KG1 (cell line): Measurements from ENCODE around the gene SLC7A5.
"Not testable (repeated sequence)": the region's sequence is repeated elsewhere in the genome, so short reads cannot be mapped to it uniquely, and the experiment has no call there.

Source experiments
- DNase-seq: peaks from one replicate; lab custom pipeline; 2025; lab: John Stamatoyannopoulos, UW

Gene SLC7A5

DNA sequence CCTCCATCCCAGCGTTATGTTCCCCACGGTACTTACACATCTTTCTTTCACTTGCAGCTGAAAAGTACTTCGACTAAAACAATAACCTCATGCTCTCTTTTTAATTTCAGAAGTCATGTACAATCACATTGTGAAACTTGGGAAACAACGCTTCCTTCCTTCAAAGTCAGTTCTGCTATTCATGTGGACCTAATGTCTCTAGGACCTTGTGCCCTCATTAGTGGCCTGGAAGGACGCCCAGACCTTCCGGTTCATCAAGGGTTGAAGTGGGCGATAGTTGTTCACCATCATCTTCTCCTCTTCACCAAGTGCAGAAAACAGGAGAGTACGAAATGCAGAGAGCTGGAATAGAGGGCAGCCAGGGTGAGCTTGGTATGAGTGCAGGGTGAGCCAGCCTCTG, 18.6 kb upstream of the SLC7A5 start:
- DNase-seq, result not testable (repeated sequence)

DNA sequence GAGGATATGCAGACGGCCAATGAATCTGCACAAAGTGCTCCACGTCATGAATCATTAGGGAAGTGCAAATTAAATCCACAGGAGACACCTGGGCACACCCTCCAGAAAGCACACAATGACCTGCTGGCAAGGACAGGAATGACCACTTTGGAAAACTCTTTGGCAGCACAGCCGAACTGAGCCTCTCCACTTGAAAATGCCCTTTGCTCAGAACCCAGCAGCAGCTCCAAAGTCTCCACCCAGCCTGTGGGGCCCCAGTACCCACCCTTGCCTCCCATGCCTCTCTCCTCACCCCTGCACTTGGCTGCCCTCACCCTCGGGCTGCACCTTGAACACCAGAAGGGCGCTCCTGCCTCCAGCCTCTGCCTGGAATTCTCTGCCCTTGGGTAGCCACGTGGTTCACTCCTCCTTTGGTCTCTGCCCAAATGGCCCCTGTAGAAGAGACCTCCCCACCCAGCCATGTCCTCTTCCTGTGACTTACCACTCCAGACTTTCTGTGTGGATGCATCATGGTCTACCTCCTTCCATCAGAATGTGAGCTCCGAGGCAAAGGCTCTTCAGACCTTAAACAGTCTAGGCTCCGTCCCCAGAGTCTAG, 16.2 kb upstream of the SLC7A5 start:
- DNase-seq, result not testable (repeated sequence)

DNA sequence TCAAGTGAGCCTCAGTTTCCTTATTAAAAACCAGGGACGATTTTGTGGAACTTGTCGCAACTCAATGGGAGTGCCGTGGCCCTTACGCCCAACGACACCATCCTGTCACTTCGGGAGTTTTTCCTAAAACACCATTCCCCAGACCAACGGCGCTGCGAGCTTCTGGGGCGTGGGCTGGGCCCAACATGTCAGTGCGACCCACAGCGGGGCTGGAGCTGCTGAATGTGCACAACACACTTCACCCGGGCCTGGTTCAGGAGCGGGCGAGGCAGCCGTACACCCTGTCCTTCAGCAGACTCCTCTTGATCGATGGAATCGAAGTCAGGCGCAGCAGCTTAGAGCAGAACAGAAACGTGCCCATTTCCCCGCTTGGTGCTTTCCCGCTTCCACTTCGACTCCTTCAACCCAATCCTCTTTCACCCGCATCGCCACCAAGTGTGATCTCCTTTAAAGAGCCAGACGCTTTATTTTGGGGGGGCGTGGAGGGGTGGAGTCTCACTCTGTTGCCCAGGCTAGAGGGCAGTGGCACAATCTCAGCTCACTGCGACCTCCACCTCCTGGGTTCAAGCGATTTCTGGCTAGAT, 13.2 kb upstream of the SLC7A5 start:
- DNase-seq, result no peak

DNA sequence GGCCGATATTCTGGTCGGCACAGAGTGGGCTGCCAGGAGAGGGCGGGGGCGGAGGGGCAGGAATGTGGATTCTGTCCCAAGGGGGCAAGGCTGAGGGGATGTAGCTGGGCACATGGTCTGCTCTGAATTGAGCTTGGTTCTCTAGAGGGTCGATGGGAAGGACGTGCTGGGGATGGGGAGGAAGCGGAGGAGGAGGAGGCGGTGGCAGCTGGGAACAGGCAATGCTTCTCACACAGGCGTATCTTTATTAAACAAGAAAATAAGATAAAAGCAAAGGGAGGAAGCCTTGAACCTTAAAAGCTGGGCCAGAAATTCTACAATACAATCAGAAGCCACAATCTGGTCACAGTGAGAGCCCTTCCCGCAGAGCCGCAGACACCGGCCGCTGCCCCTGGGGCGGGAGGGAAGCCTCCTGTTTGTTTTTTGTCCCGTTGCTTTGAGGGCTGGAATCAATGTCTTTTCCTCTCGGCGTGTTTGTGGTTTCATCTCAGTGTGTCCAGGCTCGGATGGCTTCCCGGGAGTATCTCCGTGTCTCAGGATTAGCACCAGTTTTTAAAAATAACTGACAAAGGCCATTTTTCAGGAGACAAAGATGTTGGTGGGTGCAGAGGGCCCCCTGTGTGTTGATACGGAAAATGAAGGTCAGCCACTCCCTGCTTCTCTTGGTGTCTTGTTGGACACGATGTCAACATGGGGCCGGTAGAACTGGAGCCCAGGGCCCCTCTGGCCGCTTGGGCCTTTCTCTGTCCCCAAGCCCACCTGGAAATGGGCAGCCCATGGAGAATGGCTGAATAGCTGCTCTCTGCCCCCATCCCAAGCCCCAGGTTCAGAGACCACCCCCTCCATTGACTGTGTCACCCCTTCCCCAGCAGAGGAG, 12.3 kb upstream of the SLC7A5 start:
- no peak for DNase-seq

DNA sequence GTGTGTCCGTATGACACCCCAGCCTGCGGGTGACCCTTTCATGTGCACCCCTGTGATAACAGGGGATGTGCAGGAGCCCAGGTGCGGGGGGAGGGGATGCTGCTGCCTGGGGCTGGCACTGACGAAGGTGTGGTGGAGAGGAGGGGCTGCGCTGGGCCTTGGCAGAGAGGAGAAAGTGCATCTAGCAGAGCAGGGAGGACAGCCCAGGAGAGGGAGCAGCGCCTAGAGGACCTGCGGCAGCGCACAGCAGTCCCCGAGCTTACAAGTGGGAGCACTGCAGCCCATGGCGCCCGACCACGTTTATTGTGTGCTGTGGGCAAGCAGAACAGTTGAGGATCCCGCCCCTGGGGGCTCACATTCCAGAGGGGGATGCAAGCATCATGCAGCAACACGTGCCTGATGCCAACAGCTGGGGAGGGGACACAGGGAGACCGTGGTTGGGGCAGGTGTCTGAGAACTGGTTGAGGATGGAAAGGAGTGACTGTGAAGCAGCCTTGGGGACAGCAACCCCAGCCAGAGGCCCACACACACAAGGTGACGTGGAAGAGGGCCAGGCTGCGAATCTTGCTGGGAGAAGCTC, 10.9 kb upstream of the SLC7A5 start:
- DNase-seq, result no peak

DNA sequence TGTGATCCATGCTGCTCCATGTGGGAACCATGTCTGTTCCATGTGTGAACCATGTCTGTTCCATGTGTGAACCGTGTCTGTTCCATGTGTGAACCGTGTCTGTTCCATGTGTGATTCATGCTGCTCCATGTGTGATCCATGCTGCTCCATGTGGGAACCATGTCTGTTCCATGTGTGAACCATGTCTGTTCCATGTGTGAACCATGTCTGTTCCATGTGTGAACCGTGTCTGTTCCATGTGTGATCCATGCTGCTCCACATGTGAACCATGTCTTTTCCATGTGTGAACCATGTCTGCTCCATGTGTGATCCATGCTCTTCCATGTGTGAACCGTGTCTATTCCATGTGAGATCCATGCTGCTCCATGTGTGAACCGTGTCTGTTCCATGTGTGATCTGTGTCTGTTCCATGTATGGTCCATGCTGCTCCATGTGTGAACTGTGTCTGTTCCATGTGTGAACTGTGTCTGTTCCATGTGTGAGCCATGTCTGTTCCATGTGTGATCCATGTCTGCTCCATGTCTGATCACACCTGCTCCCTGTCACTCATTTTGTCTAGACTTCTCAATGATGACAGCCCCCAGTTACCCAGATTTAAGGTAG, 10.2 kb upstream of the SLC7A5 start:
- DNase-seq, result not testable (repeated sequence)

DNA sequence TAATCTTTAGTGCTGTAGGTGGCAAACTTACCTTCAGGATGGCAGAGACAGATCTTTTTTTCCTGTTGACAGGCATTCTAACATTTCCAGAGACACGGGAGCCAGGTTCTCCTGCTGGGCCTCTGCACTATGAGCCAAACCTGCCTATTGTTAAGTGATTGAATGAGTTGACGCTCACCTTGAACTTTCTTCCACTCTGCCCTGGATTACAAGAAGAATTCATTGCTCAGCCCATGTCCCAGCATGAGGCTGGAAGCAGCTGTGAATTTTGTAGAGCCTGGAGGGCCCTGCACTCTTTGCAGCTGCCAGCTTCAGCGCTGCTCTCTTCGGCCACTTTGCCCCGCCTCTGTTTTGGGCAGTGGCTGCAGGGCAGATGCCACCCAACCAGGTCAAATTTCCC, 9.4 kb upstream of the SLC7A5 start:
- DNase-seq, result no peak

DNA sequence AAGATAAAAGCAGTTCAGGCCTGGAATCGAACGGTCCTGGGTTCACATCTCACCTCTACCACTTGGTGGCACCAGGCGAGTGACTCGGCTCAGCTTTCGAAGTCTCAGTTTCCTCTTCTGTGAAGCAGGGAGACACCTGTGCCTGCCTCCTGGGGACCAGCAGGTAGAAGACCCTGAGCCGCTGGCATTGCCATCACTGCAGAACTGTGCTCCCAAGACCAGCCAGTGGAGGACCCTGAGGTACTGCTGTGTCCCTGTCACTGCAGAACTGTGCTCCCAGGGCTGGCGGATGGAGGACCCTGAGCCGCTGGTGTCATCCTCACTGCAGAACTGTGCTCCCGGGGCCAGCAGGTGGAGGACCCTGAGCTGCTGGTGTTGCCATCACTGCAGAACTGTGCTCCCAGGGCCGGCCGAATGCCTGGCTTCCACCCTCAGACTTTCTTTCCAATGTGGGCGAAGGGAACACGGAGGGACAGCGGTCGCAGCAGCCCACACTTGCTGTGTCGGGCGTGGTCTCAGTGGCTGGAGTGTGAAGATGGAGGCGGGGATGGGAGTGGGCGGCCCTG, 8.7 kb upstream of the SLC7A5 start:
- DNase-seq, result no peak

DNA sequence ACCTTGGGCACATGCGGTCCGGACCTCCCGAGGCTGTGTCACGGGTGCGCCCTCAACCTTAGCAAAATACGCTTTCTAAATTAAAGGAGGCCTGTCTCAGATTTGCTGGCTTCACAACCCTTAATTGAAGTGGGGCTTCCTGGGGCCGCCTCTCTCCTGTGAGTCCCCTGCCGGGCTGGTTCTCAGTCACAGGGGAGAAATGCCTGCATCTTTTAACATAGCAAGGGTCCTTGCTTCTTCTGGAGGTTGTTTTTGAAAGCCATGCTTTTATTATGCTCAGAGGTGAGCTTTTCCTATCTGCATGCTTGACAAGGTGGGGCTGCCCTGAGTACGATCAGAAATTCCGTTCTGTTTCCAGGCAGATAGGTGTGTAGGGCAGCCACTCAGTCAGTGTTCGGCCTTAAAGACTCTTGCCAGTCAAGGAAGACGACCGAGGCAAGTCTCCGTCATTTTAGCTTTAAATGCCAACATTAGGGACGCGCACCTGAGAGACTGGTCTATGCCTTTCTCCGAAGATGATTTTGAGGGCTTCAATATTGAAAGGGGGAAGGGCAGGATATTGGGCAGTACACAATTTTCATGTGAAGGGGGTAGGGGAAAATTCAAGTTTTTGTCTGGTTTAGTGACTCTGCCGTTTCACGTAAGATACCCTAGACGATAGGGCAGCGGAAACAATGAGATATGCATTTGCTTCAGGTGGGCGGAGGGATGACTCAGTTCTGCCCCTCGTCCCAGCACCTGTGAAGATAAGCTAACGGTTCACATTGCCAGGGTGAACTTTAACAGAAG, 5.5 kb upstream of the SLC7A5 start:
- no peak for DNase-seq

DNA sequence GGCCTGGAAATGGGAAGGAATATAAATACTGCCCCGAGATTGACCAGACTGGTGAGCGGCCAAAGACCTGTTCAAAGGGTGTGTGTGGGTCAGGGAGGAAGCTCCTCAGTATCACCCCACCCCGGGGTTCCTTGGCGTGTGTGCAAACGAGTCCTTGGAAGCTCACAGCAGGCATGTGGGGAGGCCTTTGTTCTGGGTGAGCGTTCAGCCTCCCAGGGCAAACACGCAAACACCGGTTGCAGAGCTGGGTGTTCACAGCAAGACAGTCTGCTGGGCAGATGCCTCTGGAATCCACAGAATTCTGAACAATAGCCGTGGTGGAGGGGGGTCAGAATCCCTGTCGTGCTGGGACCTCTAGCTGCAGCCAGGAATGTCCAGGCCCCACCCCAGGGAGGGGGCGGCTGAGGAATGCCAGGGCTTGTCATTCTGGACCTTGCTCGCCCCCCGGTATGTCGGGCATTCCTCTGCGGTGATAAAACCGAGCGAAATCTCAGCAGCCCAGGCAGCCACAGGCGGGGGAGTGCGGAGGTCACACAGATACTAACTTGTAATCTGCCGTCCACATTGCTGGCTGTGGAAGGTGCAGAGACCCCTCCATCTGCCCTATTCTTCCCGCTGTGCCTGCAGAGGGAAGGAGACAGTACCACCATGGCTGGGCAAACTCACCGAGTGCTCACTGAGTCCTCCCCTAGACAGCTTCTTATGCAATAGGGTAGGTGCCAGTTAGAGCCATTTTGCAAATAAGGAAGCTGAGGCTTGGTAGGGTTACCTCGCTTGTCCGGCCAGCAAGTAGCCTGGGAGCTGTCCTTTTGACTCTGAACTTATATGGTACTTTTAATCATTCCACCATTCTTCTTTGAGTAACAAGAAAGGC, 1.3 kb upstream of the SLC7A5 start:
- not testable (repeated sequence) for DNase-seq

DNA sequence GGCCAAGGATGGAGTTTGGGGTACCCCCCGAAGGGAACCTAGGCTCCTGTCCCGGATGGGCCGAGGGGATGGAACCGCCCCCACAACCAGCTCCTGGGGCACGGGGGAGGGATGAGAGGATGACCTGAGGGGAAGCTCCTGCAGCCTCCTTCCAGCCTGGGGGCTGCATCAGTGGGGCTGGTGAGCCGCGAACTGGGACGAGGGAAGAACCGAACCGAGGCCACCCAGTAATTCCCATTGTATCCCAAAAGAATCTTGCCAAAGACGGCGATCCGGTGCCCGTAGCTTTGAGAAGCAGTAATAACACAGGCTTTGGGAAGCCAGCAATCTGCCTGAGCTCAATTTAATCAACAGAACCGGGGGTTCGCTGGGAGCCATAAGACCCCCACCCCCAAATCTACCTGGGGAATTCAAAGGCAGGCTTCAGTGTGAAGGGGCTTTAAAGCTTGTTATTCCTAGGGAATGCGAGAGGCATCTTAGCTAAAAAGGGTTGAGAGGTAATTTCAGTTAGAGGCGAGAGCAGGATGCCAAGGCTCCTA, 641 bp upstream of the SLC7A5 start:
- not testable (repeated sequence) for DNase-seq

DNA sequence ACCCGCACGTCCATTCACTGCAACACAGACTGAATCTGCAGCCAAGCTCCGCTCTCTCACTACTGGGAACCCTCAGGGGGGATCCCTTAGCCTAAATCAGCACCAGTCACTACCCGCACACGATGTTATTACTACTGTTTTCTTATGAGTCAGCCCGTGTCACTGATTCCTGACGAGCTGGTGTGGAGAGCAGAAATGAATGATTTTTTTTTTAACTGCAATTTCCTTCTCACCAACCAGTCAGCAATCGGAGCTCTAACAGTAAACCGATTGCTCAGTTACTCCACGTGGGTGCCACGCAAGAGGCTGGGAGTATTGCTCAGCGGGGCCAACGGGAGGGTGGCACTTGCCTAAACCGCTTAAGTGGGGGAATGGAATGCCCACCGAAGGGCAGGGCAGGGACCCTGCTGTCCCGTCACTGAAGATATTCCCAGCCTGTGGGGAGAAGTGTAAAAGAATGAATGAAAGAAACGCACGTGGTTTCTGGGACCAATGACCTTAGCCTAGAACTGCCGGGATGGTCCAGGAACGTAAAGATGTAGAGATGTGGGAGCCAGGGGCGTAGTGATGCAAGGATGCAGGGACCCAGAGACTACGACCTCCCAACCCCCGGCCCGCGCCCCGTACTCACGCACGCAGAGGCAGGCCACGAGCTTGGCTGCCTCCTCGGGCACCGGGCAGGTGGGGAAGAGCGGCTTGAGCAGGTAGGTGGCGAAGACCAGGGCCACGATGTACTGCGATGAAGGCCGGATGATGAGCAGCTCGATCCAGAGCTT, 865 bp downstream of the SLC7A5 start:
- not testable (repeated sequence) for DNase-seq

DNA sequence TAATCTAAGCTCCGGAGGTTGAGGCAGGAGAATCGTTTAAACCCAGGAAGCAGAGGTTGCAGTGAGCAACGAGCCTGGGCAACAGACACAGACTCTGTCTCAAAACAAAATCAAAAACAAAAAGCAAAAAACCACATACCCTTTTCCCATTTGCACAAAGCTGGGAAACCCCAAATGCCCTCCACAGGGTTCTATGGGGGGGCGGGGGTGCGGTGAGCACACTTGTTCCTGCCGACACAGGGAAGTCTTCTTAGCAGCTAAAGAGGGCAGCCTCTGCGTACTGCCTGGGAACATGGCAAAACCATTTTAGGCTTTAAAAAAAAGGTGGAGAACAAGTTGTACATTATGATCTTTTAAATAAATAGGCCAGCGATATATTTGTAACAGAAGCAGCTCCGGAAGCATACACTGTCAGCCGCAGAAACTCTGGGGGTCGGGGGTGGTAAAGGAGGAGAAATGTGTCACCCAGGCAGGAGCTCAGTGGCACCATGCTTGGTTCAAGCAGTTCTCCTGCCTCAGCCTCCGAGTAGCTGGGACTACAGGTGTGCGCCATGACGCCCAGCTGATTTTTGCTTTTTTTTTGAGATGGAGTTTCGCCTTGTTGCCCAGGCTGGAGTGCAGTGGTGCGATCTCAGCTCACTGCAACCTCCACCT, 3.3 kb downstream of the SLC7A5 start:
- not testable (repeated sequence) for DNase-seq

DNA sequence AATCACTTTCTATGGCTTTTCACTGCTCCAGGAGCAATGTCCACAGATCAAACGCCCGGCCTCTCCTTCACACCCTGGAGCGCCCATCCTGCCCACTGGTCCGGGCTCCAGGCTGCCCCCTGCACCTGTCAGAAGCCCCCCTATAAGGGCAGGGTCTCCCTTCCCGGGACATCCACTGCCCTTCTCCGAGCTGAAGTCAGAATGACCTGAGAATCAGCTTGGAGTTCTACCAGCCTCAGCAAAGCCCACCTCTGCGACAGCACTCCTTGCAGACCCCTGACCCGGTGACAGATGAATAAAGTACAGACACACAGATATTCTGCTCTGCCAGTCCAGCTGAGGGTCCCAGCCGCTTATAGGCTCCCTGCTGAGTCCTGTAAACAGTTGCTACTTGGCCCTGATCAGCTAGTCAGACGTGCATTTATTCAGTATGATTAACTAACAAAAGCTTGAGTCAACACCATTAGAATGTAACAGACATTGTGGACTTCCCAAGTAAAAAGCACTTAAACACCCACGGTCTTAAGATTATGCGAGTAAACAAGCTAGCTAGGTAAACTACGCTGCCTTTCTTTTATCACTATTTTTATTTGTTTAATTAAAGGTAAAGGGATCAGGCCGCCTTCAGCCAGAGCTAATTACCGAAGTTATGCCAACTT, 4.8 kb downstream of the SLC7A5 start:
- no peak for DNase-seq

DNA sequence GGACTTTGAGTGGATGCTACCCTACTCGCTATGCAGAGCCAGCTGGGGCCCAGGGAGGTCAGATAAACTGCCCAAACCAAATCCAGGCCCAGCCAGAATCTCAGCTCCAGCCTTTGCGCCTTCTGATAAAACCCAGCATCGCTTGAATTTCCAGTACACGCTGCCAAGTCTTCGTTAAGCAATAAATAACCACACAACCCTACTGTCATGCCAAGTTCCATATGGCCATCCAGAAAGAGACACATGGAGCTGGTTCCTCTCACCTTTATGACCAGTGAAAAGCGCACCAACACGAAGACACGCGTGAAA, 6.0 kb downstream of the SLC7A5 start:
- not testable (repeated sequence) for DNase-seq

DNA sequence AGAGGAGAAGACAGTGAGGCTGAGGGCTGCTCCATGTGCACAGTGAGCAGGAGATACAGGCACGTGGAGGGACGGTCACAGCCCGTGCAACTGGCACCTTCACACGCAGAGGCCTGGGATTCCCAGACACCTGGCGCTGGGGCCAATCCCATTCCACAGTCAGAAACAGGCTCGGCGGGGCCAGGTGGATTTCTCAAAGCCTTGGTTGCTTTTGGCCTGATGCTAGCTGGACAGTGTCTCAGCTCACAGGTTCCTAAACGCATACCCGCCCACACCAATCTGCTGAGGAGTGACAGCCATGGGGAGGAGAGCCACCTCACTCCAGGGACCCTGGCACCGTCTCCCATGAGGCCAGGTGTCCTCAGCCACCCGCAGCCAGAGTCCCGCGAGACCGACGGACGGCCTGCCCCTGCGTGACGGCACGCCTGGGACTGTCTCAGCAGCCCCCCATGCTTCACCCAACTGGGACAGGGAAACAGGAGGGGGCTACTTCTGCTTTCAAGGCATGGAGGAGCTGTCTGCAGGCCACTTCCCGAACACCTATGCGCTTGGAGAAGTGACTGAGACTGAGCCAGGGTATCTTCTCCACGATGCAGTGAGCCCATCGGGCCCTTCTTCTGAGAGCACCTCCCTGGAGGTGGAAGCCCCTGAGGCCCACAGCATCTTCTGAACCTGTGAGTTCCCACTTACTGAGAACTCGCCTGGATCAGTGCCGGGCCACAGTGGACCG, 6.5 kb downstream of the SLC7A5 start:
- DNase-seq, result not testable (repeated sequence)

DNA sequence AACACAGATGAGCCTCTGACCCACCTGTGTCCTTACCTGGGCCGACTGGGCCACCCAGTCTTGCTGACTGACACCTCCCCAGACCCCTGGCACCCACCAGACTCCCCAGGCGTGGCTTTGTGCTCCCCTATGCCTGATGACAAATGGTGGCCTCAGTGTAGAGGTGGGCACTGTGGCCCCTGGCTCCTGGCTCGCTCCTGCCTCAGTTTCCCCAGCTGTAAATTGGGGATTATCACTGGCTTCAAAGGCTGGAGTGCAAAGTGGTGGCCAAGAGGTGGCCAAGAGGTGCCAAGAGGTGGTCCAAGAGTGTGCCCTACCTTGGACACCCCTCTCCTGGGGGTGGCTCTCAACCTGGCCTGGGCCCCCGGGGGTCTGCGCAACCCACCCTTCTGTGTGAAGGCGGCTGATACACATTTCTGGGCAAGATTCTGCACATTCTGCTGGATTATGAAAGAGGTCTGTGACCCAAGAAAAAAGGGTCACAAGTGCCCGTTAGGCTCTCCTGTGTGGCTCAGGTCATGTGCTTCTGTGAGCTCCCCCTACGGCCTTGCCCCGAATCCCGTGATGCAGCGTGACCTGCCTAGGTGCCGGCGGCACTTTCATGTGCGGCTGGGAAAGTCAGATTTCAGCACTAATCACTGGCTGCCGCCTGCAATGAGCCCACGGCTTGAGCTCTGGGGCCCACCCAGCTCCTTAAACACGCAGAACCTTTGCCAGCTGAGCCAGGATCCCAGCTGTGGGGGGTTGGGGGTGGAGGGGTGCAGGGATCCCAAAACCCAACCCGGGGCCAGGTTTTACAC, 7.8 kb downstream of the SLC7A5 start:
- DNase-seq, result not testable (repeated sequence)
